Choroid plexus epithelial cell (primary cell): ENCODE data around the gene MCUB.

Experiments
- DNase-seq: peaks from one replicate; pipeline ENCODE4 v3.0.0-alpha.2; 2010; ENCODE audit warnings: low read depth
- H3K4me3 ChIP-seq: 2 replicates; pipeline ENCODE4 v1.5.1; 2011; ENCODE audit warnings: low read depth, mild to moderate bottlenecking, control low read depth, low read length, moderate library complexity
- CTCF ChIP-seq: conservative IDR thresholded peaks from 2 replicates; pipeline ENCODE4 v1.5.1; 2011; ENCODE audit warnings: low read depth, mild to moderate bottlenecking, control low read depth, inconsistent platforms, low read length, moderate library complexity

MCUB gene

DNA sequence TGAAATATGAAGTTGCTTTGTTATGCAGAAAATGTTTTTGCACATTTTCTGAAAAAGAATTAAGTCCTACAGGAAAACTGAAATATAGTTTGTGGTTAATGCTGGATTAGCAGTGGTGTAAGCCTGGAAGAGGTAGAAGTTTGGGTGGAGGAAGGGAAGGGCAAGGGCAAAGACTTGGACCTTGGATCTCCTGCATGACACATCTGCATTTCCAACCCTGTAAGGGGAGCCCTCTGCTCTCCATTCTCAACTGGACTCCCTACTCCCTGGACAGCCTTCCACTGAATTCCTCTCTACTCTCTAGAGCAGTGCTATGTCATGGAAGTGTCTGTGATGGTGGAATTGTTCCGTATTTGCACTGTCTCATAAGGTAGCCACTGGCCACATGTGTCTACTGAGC lies 138.6 kb downstream of the MCUB start:
- H3K4me3 ChIP-seq = no peak overlapping the region
- DNase-seq = no peak
- TF ChIP-seq CTCF = no peak

DNA sequence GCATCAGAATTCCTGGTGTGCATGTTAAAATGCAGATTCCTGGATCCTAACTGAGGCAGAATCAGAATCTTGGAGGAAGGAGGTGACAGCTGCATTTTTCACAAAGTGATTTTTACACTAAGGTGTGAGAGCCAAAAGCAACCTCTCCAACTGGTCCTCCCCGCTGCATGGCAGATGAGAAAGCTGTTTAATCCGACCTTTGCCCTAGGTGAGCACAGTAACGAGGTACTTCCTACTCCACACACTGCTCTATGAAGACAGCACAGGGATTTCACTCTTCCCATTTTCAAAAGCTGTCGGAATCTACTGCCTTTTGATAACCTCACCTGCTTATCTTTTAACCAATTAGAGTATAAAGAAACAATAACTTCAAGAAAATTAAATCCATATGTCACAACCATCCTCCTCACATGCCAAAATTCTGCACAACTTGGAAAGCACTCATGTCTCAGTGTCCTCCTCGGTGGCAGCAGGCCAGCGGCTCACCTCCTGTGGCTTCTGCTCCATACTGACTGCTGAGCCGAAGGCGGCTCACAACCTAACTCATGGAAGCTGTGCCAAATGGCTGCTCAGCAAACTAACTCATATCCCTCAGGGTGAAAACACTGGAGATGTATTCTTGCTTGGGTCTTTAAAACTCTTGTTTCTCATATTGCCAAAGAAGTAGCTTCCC lies 139.6 kb downstream of the MCUB start:
- no peak for TF ChIP-seq CTCF
- peak; percentile 62 for DNase-seq
- no peak overlapping the region for H3K4me3 ChIP-seq

GRCh38 chr4:109701566-109702410 lies 141.7 kb downstream of the MCUB start:
- peak; percentile 15 for DNase-seq
- peak overlapping the region; percentile 84 for H3K4me3 ChIP-seq
- no peak for TF ChIP-seq CTCF

DNA sequence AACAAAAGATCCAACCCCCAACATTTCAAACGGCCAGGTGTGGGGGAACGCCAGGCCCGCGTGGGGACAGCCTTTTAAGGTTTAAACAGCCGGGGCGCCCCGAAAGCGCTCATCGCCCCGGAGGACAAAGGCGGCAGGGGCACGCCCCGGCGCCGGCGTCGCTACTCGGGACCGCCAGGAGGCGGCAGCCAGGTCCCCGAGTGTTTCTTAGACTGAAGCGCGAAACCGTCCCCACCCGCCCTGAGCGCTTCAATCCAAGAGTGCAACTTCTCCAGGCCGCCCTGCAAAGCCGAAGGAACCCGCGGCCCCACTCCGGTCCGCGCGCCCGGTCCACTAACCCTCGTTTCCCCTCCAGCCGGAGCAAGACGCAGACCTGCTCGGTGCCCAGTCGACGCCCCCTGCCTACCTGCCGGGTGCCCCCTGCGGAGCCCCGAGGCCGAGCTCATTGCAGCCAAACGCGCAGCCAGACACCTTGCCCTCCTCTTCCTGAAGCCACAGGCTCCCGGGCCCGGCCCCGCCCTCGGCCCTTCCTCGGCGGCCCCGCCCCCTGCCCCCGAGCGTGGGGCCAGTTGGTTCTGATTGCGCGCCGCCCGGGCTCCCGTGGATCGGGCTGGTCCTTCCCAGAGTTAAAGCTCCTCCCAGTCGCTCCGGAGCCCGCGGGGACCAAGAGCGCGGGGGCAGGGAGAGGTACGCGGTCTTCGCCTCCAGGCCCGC lies 143.1 kb downstream of the MCUB start, which contains the start of gene CASP6:
CASP6 (minus strand) TSS at position 496 of the 714 bp plus-strand sequence; CDS start at position 446, 50 bp downstream.
- TF ChIP-seq CTCF = peak; percentile 66
- H3K4me3 ChIP-seq = peak within 1 kb of the TSS; percentile 84
- peak; percentile 78 for DNase-seq

DNA sequence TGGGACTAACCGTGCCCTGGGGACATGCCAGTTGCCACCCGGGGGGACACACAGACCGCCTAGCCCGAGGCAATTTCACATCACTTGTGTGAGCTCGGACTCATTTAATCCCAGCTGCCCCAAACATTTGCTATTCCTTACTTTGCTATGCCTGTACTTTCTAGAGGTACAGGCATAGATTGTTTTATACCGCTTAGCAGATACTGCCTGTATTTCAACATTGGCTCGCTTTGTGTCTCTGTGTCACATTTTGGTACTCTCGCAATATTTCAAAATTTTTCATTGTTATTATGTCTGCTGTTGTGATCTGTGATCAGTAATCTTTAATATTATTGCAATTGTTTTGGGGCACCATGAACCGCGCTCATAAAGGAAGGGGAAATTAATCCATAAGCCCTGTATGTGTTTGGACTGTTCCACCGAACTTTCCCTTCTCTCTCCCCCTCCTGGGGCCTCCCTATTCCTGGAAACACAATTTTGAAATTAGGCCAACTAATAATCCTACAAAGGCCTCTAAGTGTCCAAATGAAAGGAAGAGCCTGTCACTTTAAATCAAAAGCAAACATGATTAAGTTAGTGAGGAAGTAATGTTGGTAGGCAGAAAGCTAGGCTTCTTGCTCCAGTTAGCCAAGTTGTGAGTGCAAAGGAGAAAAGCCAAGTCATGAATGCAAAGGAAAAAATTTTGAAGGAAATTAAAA lies 143.8 kb downstream of the MCUB start:
- TF ChIP-seq CTCF = no peak
- peak overlapping the region; percentile 84 for H3K4me3 ChIP-seq
- DNase-seq = peak; percentile 29

- H3K4me3 ChIP-seq = no peak overlapping the region
- no peak for DNase-seq
Measured at GRCh38 chr4:109708435-109708834, 148.4 kb downstream of the MCUB start.

More at GRCh38 chr4:109708435-109708834, 148.4 kb downstream of the MCUB start:
- TF ChIP-seq CTCF = no peak
